HCT116 (cell line): ENCODE measurements around the gene SH3D21. TPM values are rescaled to one million over a fixed set of nuclear protein-coding genes. Genes with fewer than 3 reads are reported as not detected.

ENCODE experiments used
- ATAC-seq: fragments of 200-7000 bp; cut with Tn5 transposase; 2 replicates; pipeline ENCODE4 v1.9.1; 2020; ENCODE audit warnings: mild to moderate bottlenecking, moderate library complexity
- BruUV-seq: library from RNA; stranded (reverse); fragments of 400-500 nt; replicated peaks from 2 replicates; lab custom pipeline; 2021; lab: Mats Ljungman, UMichigan
- CTCF ChIA-PET: fragments of 300-600 bp; sonication (Branson Sonifier 250); formaldehyde crosslinking; loops from one replicate; lab custom pipeline; 2021; ENCODE audit warnings: antibody characterized with exemption; lab: Charles Lee
- POLR2A ChIA-PET: fragments of 300-600, 350-600 bp; sonication (Branson Sonifier 250); formaldehyde crosslinking; loops from one replicate; lab custom pipeline; 2021; ENCODE audit warnings: antibody characterized with exemption; lab: Charles Lee
- RAD21 ChIA-PET, 2 experiments: fragments of 300-600 bp; sonication (Branson Sonifier 250); formaldehyde crosslinking; loops; one replicate each; lab custom pipeline; 2023; ENCODE audit warnings: low total read pairs in 2 of 2; ENCODE audit not compliant: uncharacterized antibody in 2 of 2, unreplicated experiment in 2 of 2, low non-redundant PET in 1 of 2; lab: Charles Lee
- DNase-seq: peaks from one replicate; pipeline ENCODE4 v3.0.0-alpha.2; 2010; ENCODE audit warnings: low read depth, low spot score
- H2AFZ ChIP-seq: fragments of 200-600 bp; shearing (Covaris generic), sonication (generic); 2 replicates; pipeline ENCODE4 v1.6.1; 2017; ENCODE audit warnings: low read depth, mixed run types, mixed read lengths, antibody characterized with exemption, low read length; ENCODE audit not compliant: poor library complexity, severe bottlenecking
- H3K27ac ChIP-seq: 2 replicates; pipeline ENCODE4 v1.5.1; 2012; ENCODE audit warnings: low read depth, low read length
- H3K27me3 ChIP-seq: fragments of 200-600 bp; sonication (generic); 2 replicates; pipeline ENCODE4 v1.6.1; 2016; ENCODE audit warnings: mixed run types, low read length, mixed read lengths; ENCODE audit not compliant: insufficient read depth
- H3K36me3 ChIP-seq, 2 experiments: fragments of 200-500 bp in 1 of 2; fragments of 200-600 bp in 1 of 2; sonication (Bioruptor generic) in 1 of 2; sonication (generic) in 1 of 2; 2 replicates each; pipeline versions ENCODE4 v1.5.1 to v1.6.1; 2014 to 2016; ENCODE audit warnings: low read length in 2 of 2, inconsistent platforms in 1 of 2, mixed read lengths in 1 of 2, mixed run types in 1 of 2; ENCODE audit not compliant: insufficient read depth in 2 of 2, control insufficient read depth in 1 of 2
- H3K4me1 ChIP-seq, 2 experiments: fragments of 200-600 bp in 1 of 2; sonication (generic) in 1 of 2; 2 replicates each; pipeline versions ENCODE4 v1.5.1 to v1.6.1; 2012 to 2017; ENCODE audit warnings: low read length in 2 of 2, inconsistent platforms in 1 of 2, mild to moderate bottlenecking in 1 of 2, mixed read lengths in 1 of 2, mixed run types in 1 of 2, moderate library complexity in 1 of 2; ENCODE audit not compliant: insufficient read depth in 2 of 2, control insufficient read depth in 1 of 2
- H3K4me2 ChIP-seq: fragments of 200-600 bp; sonication (generic); 2 replicates; pipeline ENCODE4 v1.6.1; 2017; ENCODE audit warnings: mixed run types, low read length, mixed read lengths
- H3K4me3 ChIP-seq, 2 experiments: fragments of 200-600 bp in 1 of 2; sonication (generic) in 1 of 2; replicated peaks in 1 of 2; 2 replicates each; pipeline ENCODE4 v1.5.1; 2011 to 2016; ENCODE audit warnings: low read length in 2 of 2, control low read depth in 1 of 2, low read depth in 1 of 2, mild to moderate bottlenecking in 1 of 2, mixed read lengths in 1 of 2, mixed run types in 1 of 2
- H3K79me2 ChIP-seq: fragments of 200-600 bp; sonication (generic); 2 replicates; pipeline ENCODE4 v1.6.1; 2017; ENCODE audit warnings: mild to moderate bottlenecking, mixed run types, low read length, moderate library complexity, mixed read lengths; ENCODE audit not compliant: insufficient read depth
- H3K9ac ChIP-seq: fragments of 200-600 bp; sonication (generic); 2 replicates; pipeline ENCODE4 v1.6.1; 2016; ENCODE audit warnings: low read length, mixed read lengths
- H3K9me2 ChIP-seq: fragments of 200-600 bp; sonication (generic), shearing (Covaris generic); 2 replicates; pipeline ENCODE4 v1.6.1; 2017; ENCODE audit warnings: mixed run types, mild to moderate bottlenecking, moderate library complexity; ENCODE audit not compliant: insufficient read depth
- H3K9me3 ChIP-seq, 2 experiments: fragments of 200-500 bp in 1 of 2; fragments of 200-600 bp in 1 of 2; sonication (Bioruptor generic) in 1 of 2; sonication (generic) in 1 of 2; 2 replicates each; pipeline ENCODE4 v1.6.1; 2014 to 2017; ENCODE audit warnings: low read length in 2 of 2, mixed read lengths in 2 of 2, inconsistent platforms in 1 of 2, low read depth in 1 of 2, mild to moderate bottlenecking in 1 of 2, mixed run types in 1 of 2, moderate library complexity in 1 of 2; ENCODE audit not compliant: control insufficient read depth in 1 of 2, insufficient read depth in 1 of 2
- H4K20me1 ChIP-seq: fragments of 200-600 bp; sonication (generic), shearing (Covaris generic); 2 replicates; pipeline ENCODE4 v1.6.1; 2017; ENCODE audit warnings: mixed run types, mild to moderate bottlenecking, moderate library complexity; ENCODE audit not compliant: insufficient read depth
- EGR1 ChIP-seq: IDR thresholded peaks from 2 replicates; pipeline ENCODE4 v1.6.1; 2012; ENCODE audit warnings: low read depth
- JUND ChIP-seq: IDR thresholded peaks from 2 replicates; pipeline ENCODE4 v1.6.1; 2012
- POLR2AphosphoS5 ChIP-seq: IDR thresholded peaks from 2 replicates; pipeline ENCODE4 v1.6.1; 2011; ENCODE audit warnings: mild to moderate bottlenecking, low read depth, low read length, moderate library complexity
- REST ChIP-seq: IDR thresholded peaks from 2 replicates; pipeline ENCODE4 v1.6.1; 2012; ENCODE audit warnings: low read depth
- SIN3A ChIP-seq: IDR thresholded peaks from 2 replicates; pipeline ENCODE4 v1.6.1; 2012; ENCODE audit warnings: low read depth
- ZBTB33 ChIP-seq: IDR thresholded peaks from 2 replicates; pipeline ENCODE4 v1.6.1; 2011; ENCODE audit warnings: mild to moderate bottlenecking, low read length, moderate library complexity; ENCODE audit not compliant: insufficient replicate concordance; ENCODE audit errors: extremely low read depth
- intact Hi-C: fragments of 100-400 bp; cut with micrococcal nuclease; formaldehyde crosslinking; loops from 2 replicates; pipeline ENCODE4 v1.10.0; 2022
- total RNA-seq: library from RNA; stranded (reverse); gene quantifications from one replicate; pipeline ENCODE4 v1.2.1, GENCODE V29; 2021; ENCODE audit not compliant: unreplicated experiment
- TF ChIP-seq, protein P1 (sequence below): IDR thresholded peaks from 2 replicates; pipeline ENCODE4 v1.6.1; 2012
- TF ChIP-seq, protein P2 (sequence below): IDR thresholded peaks from 2 replicates; pipeline ENCODE4 v1.6.1; 2012

Gene SH3D21
- total RNA-seq, 1 experiment from 2014 or later, result 9.3 TPM

DNA sequence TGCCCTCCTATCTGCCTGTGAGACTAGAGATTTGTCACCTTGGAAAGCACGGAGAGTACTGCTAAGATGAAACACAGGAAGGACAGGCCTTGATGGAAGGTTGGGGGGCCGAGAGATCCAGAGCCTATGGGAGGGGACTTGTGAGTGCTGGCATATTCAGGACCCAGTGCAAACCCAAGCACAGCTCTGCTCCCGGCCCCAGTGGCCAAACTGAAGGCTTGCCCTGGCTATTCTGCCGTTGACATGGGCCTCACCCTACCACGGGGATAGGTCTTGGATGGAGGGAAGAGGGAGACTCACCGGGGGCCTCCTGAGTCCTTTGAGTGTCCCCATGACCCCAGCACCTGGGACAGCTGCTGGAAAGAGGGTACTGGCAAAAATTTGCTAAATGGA lies 21.9 kb downstream of the SH3D21 start (continued):
- no peak for TF ChIP-seq REST
- TF ChIP-seq, protein P1, sequence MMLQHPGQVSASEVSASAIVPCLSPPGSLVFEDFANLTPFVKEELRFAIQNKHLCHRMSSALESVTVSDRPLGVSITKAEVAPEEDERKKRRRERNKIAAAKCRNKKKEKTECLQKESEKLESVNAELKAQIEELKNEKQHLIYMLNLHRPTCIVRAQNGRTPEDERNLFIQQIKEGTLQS, result no peak
- TF ChIP-seq, all 23 proteins: peak for 0

DNA sequence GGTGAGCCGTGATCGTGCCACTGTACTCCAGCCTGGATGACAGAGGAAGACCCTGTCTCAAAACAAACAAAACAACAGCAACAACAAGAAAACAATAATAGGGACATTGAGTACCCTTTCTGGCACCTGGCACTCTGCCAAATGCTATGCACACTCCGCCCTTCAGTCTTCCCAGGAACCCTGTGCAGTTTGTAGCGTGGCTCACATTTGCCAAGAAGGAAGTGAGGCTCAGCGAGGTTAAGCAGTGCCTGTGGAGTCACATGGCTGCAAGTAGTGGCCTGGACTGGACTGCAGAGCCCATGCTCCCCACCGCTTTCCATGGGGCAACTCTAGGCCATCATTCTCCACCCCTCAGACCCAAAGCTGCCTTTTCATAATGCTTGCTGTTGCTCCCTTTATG lies 22.5 kb downstream of the SH3D21 start:
- ATAC-seq (no peak), DNase-seq (no peak)
- intact Hi-C loops, result no loop called here
- ChIA-PET RAD21 (no interaction called here), POLR2A (no interaction called here), CTCF (no interaction called here)
- peak overlapping the region; percentile 27; the same call in 1 of the 2 replicates for H3K4me2 ChIP-seq
- no peaks in the 10 kb centered on the region for H3K27me3 ChIP-seq
- H3K4me3 ChIP-seq, result no peak overlapping the region
- no peak overlapping the region for H3K9ac ChIP-seq
- H4K20me1 ChIP-seq, result no peaks in the 10 kb centered on the region
- H3K9me3 ChIP-seq, result no peaks in the 10 kb centered on the region
- BruUV-seq, result no TSS peak
- TF ChIP-seq EGR1 (no peak), ZBTB33 (no peak), POLR2AphosphoS5 (peak; percentile 31; the same call in 1 of the 2 replicates), JUND (no peak), SIN3A (no peak), REST (no peak)
- TF ChIP-seq, protein P2, sequence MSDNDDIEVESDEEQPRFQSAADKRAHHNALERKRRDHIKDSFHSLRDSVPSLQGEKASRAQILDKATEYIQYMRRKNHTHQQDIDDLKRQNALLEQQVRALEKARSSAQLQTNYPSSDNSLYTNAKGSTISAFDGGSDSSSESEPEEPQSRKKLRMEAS, result 0 out of 2 replicates have a peak, but pooled peaks have one; percentile 54
- H3K36me3 ChIP-seq, result no peaks in the 10 kb centered on the region
- H3K79me2 ChIP-seq, result no peaks in the 10 kb centered on the region
- no peaks in the 10 kb centered on the region for H3K9me2 ChIP-seq
- H2AFZ ChIP-seq, result no peak overlapping the region
- H3K4me1 ChIP-seq, result peaks cover 16 to 38% of the 10 kb centered on the region in 2 experiments
- no peak overlapping the region for H3K27ac ChIP-seq
